ENCODE results near the gene ARMC8. TPM values are rescaled to one million over a fixed set of nuclear protein-coding genes. Genes with fewer than 3 reads are reported as not detected.
A peak's percentile ranks its signal among the peaks of the same experiment; 100 is the strongest.

ARMC8 gene
- total RNA-seq, 2 experiments from 2014 or later, result 48.8 to 57.1 TPM

- Histone ChIP-seq H3K36me3 (ENCODE audit: insufficient read depth, low read length) (peaks cover 17% of the 10 kb centered on the region; the same call in 1 of the 2 replicates), H3K4me1 (ENCODE audit: insufficient read depth, low read length, poor library complexity, severe bottlenecking) (no peaks in the 10 kb centered on the region), H3K27ac (ENCODE audit: low read depth, low read length, poor library complexity, severe bottlenecking) (no peak overlapping the region), H4K20me1 (ENCODE audit: insufficient read depth, low read length) (no peaks in the 10 kb centered on the region; the same call in 1 of the 2 replicates), H3K4me2 (ENCODE audit: low read length) (no peak overlapping the region), H3K9me3 (ENCODE audit: low read length) (no peaks in the 10 kb centered on the region), H3K9me2 (ENCODE audit: insufficient read depth, low read length) (no peaks in the 10 kb centered on the region), H3K4me3 (ENCODE audit: low read depth, low read length, poor library complexity, severe bottlenecking) (no peak overlapping the region), H2AFZ (ENCODE audit: low read length) (no peak overlapping the region), H3K79me2 (ENCODE audit: insufficient read depth, low read depth, low read length) (no peaks in the 10 kb centered on the region)
- BruUV-seq (replicated peaks), result no TSS peak
- DNase-seq (ENCODE audit: low spot score), result no peak
- ChIA-PET POLR2A (interaction anchor here (0.5 to 1.0 kb wide), 4 partner anchors 11 to 442 kb away, joined by 3 to 5 read pairs (median 4); no protein-coding TSS in a partner anchor), CTCF (ENCODE audit: unreplicated experiment) (no interaction called here)
- TF ChIP-seq EZH2phosphoT487 (IDR thresholded peaks at IDR 0.05; ENCODE audit: borderline replicate concordance, low read depth, low read length) (no peak), CTCF (conservative IDR thresholded peaks at IDR 0.05; ENCODE audit: low read length) (no peak)
- intact Hi-C loops (cut with micrococcal nuclease; ENCODE audit: unreplicated experiment), result no loop called here
These were observed 72.0 kb downstream of the ARMC8 start for GRCh38 chr3:138259126-138259525.

- Histone ChIP-seq H3K9me2 (ENCODE audit: insufficient read depth, low read length) (no peaks in the 10 kb centered on the region), H3K27ac (ENCODE audit: low read depth, low read length, poor library complexity, severe bottlenecking) (no peak overlapping the region), H3K4me2 (ENCODE audit: low read length) (no peak overlapping the region), H4K20me1 (ENCODE audit: insufficient read depth, low read length) (no peaks in the 10 kb centered on the region; the same call in 1 of the 2 replicates), H3K9me3 (ENCODE audit: low read length) (no peaks in the 10 kb centered on the region), H2AFZ (ENCODE audit: low read length) (no peak overlapping the region), H3K4me3 (ENCODE audit: low read depth, low read length, poor library complexity, severe bottlenecking) (no peak overlapping the region), H3K79me2 (ENCODE audit: insufficient read depth, low read depth, low read length) (no peaks in the 10 kb centered on the region), H3K4me1 (ENCODE audit: insufficient read depth, low read length, poor library complexity, severe bottlenecking) (no peaks in the 10 kb centered on the region), H3K36me3 (ENCODE audit: insufficient read depth, low read length) (peaks cover 29% of the 10 kb centered on the region)
- intact Hi-C loops (cut with micrococcal nuclease; ENCODE audit: unreplicated experiment), result no loop called here
- ChIA-PET POLR2A (no interaction called here), CTCF (ENCODE audit: unreplicated experiment) (no interaction called here)
- BruUV-seq (replicated peaks), result no TSS peak
- no peak for DNase-seq (ENCODE audit: low spot score)
- no peak for TF ChIP-seq CTCF (conservative IDR thresholded peaks at IDR 0.05; ENCODE audit: low read length)
- TF ChIP-seq EZH2phosphoT487 (IDR thresholded peaks at IDR 0.05; ENCODE audit: borderline replicate concordance, low read depth, low read length), result no peak
These were observed 73.5 kb downstream of the ARMC8 start for GRCh38 chr3:138260611-138261010.

GRCh38 chr3:138263104-138263503 is 76.0 kb downstream of the ARMC8 start:
- H3K79me2 ChIP-seq (ENCODE audit: insufficient read depth, low read depth, low read length), result no peaks in the 10 kb centered on the region
- H3K4me3 ChIP-seq (ENCODE audit: low read depth, low read length, poor library complexity, severe bottlenecking), result no peak overlapping the region
- no peak for DNase-seq (ENCODE audit: low spot score)
- no peaks in the 10 kb centered on the region for H3K9me2 ChIP-seq (ENCODE audit: insufficient read depth, low read length)
- TF ChIP-seq CTCF (conservative IDR thresholded peaks at IDR 0.05; ENCODE audit: low read length) (peak; percentile 58), EZH2phosphoT487 (IDR thresholded peaks at IDR 0.05; ENCODE audit: borderline replicate concordance, low read depth, low read length) (no peak)
- H3K36me3 ChIP-seq (ENCODE audit: insufficient read depth, low read length), result peaks cover 35% of the 10 kb centered on the region
- ChIA-PET CTCF (ENCODE audit: unreplicated experiment) (no interaction called here), POLR2A (interaction anchor here (0.9 kb wide), 1 partner anchor 87 kb away, joined by 3 read pairs; no protein-coding TSS in a partner anchor)
- no peaks in the 10 kb centered on the region; the same call in 1 of the 2 replicates for H4K20me1 ChIP-seq (ENCODE audit: insufficient read depth, low read length)
- no TSS peak for BruUV-seq (replicated peaks)
- no peak overlapping the region for H2AFZ ChIP-seq (ENCODE audit: low read length)
- intact Hi-C loops (cut with micrococcal nuclease; ENCODE audit: unreplicated experiment), result loop anchor here (2.0 kb wide), 1 partner anchor 66 kb away; the partner anchor contains the start of gene NME9
- H3K4me1 ChIP-seq (ENCODE audit: insufficient read depth, low read length, poor library complexity, severe bottlenecking), result no peaks in the 10 kb centered on the region
- H3K27ac ChIP-seq (ENCODE audit: low read depth, low read length, poor library complexity, severe bottlenecking), result no peak overlapping the region
- no peak overlapping the region for H3K4me2 ChIP-seq (ENCODE audit: low read length)
- no peaks in the 10 kb centered on the region for H3K9me3 ChIP-seq (ENCODE audit: low read length)
